ENCODE measurements around the gene RNF213.

DNA sequence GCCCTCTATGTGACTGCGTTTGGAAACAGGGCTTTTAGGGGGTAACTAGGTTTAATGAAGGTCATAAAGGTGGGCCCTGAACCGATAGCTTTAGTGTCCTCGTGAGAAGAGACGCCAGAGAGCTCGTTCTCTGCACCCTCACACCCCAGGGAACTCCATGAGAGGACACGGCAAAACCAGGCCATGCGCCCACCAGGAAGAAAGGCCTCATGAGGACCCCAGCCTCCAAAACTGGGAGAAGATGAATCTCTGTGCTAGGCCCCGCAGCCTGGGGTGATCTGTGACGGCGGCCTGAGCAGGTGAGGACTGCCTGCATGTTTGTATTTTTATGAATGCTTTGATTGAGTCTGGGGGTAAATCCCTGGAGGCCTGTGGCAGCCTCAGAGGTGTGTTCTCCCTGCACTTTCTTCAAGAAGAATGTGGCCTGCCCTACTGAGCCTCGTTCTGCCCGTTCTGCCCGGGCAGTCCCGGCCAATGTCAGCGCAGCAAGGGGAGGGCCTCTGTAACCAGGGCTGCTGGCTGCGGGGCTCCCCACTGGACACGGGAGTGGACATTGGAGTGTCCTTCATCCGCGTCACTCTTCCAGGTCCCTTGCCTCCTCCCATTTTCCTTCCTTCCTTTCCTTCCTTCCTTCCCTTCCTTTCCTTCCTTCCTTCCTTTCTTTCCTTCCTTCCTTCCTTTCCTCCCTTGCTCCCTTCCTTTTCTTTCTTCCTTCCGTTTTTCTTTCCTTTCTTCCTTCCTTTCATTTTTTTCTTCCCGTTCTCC, 6.8 kb upstream of the RNF213 start:
- TF ChIP-seq CTCF (IDR thresholded peaks at IDR 0.05; ENCODE audit: low read depth, low read length): no peak
- no peak for TF ChIP-seq MAX (IDR thresholded peaks at IDR 0.05; ENCODE audit: low read depth, low read length)
- TF ChIP-seq POLR2A (IDR thresholded peaks at IDR 0.05; ENCODE audit: extremely low read depth, insufficient read length): no peak

Data from NB4 (cell line).